HG03575 (cell line): ENCODE results near the gene MYMX.
A peak's percentile ranks its signal among the peaks of the same experiment; 100 is the strongest.
"Not testable (repeated sequence)": the region's sequence is repeated elsewhere in the genome, so short reads cannot be mapped to it uniquely, and the experiment has no call there.

Source experiments
- ATAC-seq: cut with Tn5 transposase; IDR thresholded peaks from one replicate; pipeline ENCODE4 v1.9.1; 2021; ENCODE audit not compliant: unreplicated experiment, insufficient number of reproducible peaks, low FRiP score; ENCODE audit errors: extremely low read depth

Gene MYMX

DNA sequence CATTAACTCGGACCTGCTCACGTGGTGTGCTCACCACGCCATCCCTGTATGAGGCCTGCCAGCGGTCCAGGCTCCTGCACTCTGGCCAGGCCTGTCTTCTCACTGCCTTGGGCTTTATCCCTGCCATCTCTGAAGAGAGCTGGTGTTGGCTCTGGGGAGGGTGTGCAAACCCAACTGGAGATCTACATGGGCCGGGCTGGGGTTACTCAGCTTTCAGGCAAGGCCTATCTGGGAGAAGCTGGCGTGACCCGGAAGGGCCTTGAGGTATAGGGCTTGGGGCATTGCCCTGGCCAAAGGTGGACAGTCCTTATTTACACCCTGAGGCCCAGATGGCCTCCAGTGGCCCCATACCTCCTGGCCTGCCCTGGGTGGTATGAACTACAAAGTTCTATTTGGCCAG, 11.7 kb downstream of the MYMX start:
- no peak for ATAC-seq

DNA sequence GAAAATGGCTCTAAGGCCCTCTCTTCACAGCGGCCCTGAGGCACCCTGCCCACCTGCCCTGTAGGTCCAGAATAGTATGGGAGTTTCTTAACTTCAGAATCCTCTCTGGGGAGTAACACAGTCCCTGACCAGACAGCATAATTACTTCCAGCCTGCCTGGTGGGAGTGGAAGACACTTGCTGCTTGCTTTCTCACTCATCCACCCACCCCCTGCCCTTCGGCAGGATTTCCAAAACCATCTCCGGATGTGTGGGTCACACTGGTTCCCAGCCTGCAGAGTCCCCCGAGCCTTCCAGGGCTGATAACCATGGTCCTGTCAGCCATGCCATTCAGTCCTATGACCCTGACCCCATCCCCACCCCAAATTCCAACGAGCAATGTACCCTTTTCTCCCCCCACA, 12.1 kb downstream of the MYMX start:
- no peak for ATAC-seq

DNA sequence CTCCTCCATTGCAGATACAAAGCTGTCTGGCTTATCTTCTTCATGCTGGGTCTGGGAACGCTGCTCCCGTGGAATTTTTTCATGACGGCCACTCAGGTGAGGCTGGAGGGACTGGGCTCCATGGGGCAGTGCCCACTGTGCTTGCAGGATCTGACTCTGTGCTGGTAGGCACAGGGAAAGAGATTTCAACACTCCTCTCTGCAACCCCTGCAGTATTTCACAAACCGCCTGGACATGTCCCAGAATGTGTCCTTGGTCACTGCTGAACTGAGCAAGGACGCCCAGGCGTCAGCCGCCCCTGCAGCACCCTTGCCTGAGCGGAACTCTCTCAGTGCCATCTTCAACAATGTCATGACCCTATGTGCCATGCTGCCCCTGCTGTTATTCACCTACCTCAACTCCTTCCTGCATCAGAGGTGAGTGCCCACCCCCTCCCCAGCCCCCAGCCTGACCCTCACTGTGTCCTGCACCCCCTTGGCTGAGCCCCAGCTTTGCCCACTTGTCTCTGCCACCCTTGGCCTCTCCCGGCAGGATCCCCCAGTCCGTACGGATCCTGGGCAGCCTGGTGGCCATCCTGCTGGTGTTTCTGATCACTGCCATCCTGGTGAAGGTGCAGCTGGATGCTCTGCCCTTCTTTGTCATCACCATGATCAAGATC, 12.8 kb downstream of the MYMX start:
- ATAC-seq, result no peak

DNA sequence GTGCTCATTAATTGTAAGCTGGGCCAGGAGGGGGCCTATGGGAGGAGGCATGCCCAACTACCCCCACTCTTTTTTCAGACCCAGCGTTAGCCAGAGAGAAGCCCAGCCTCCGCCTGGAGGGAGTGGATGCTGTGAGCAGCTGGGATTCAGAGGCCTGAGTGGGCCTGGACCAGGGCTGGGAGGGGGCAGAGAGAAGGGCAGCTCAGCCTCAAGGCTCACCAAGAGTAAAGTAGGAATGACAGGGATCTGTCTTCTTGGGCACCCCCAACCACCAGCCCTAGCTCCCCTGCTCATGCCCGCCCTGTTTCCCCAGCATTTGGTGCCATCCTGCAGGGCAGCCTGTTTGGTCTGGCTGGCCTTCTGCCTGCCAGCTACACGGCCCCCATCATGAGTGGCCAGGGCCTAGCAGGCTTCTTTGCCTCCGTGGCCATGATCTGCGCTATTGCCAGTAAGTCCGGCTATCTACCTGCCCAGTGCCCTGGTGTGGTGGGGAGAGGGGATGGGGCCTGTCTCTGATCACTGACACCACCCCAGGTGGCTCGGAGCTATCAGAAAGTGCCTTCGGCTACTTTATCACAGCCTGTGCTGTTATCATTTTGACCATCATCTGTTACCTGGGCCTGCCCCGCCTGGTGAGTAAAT, 13.4 kb downstream of the MYMX start:
- ATAC-seq, result no peak

DNA sequence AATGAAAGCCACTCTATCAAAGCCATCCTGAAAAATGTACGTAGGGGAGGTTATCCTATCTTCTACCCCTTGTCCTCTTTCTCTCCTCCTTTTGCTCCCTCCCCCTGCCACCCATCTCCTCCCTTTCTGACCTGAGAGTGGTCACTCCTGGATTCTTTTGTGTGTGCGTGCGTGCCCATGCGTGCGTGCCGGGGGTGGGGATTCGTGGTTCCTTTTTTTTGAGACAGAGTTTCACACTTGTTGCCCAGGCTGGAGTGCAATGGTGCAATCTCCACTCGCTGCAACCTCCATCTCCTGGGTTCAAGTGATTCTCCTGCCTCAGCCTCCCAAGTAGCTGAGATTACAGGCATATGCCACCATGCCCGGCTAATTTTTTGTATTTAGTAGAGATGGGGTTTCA, 14.7 kb downstream of the MYMX start:
- not testable (repeated sequence) for ATAC-seq

- no peak for ATAC-seq
These were observed 16.2 kb downstream of the MYMX start for GRCh38 chr6:44232676-44233566.

DNA sequence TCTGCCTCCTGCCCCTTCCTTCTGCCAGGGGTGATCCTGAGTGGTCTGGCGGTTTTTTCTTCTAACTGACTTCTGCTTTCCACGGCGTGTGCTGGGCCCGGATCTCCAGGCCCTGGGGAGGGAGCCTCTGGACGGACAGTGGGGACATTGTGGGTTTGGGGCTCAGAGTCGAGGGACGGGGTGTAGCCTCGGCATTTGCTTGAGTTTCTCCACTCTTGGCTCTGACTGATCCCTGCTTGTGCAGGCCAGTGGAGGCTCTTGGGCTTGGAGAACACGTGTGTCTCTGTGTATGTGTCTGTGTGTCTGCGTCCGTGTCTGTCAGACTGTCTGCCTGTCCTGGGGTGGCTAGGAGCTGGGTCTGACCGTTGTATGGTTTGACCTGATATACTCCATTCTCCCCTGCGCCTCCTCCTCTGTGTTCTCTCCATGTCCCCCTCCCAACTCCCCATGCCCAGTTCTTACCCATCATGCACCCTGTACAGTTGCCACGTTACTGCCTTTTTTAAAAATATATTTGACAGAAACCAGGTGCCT, 16.9 kb downstream of the MYMX start:
- no peak for ATAC-seq

DNA sequence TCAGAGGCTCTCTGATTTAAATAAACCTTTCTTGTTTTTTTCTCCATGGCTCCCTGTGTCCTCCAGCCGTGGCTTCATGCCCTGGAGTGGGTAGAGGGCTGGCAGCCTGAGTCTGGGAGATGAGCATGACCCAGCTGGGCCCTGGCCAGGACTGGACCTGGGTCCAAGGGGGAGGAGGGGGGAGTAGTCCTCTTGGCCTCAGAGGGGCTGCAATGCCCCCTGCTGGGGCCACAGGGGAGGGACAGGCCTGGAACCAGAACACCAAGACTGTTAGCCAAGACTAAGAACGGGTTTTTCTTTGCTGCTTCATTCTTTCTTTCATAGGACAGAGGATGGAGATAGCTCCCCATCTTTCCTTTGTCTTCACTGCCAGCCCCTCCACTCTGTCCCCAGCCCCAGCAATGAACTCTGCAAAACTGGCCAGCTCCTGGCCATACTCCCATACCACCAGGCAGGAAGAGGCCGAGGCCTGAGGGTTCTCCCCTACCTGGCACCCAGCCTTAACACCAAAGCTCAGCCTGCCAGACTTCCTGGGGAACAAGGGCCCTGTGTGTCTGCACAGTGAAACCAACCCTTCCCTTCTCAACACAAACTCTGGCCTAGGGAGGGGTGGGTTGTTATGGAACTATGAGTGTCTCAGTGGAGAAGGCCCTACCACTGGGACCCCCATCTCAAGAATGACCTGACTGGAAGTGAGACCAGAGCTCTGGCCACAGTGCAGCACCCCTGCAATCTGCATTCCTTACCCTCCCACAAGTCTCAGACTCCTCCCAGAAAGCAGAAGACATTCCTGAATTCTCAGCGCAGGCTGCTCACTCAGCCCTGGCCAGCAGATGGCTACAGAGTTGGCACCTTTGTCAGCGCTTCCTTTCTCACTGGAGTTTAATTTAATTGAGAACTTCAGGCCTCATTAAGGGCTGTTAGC, 17.6 kb downstream of the MYMX start:
- ATAC-seq, result no peak

DNA sequence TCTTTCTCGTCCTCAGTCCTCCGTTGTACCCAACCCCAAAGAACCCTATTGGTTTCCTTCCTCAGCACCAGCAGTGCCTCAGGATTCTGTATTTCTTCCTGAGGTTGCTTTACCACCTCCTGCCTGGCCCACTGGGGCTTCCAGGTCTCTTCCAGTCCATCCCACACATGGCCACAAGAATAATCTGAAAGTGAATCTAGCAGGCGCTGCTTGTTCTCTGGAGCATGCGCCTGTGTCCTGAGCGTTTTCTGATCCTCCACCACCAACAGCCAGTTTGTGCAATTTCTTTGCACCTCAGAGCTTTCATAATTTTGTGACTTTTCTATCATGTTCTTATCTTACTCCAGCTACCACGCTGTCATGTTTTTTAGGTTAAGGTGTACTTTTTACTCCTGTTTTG, 18.5 kb downstream of the MYMX start:
- ATAC-seq, result no peak

DNA sequence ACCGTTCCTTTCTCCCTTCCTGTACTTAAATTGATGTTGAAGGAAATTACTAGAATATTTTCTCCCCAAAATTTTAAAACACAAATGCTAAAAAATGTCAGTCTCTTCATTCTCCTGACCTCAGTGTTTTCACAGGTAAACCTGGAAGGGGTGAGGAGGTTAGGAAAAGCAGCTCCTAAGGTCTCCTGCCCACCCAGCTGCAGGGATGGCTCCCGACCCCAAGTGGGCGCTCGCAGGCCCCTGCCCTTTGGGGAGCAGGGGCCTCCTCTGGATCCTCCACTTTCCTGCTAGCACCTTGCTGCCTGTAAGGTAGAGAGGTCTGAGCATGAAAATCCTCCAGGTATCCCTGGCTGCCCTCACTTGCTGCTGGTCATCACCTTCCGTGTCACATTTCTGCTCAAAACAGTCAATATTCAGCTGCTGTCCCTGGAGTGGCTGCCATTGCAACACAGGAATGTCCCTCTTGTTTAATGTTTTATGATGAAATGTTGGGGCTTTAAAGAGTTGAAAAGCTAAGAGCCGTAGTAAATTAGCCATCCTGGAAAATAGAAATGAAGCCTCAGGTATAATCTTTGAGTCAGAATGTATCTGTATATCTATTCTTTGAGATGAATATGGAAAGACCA, 19.3 kb downstream of the MYMX start:
- no peak for ATAC-seq

- no peak for ATAC-seq
These were observed 20.5 kb downstream of the MYMX start for GRCh38 chr6:44237021-44237812.

DNA sequence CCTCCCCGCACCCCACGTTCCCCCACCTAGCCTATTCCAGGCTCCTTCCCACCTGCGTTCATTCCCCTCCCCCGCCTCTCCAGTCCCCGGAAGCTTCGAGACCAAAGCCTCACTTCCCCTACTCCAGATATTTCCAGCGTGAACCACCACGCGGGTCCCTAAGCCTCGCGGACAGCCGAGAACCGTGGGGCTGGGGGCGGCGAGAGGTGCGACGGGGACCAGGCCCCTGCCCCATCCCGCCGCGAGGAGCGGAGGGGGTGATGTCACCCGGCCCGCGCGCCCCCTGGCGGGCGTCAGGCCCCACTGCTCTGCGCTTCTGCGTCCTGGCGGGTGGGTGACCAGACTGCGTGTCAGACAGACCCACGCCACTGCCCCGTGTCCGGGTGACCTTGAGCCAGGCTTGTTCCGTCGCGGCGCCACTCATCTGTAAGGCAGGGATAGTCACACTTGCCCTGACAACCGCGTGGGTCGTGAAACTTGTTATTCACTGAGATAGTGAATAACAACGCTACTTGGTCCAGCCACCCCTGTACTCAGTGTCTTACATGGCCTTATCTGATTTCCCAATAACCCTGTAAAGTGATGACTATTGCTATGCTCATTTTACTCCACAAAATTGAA, 21.2 kb downstream of the MYMX start:
- no peak for ATAC-seq

- no peak for ATAC-seq
These were observed 22.1 kb downstream of the MYMX start for GRCh38 chr6:44238687-44239350.

DNA sequence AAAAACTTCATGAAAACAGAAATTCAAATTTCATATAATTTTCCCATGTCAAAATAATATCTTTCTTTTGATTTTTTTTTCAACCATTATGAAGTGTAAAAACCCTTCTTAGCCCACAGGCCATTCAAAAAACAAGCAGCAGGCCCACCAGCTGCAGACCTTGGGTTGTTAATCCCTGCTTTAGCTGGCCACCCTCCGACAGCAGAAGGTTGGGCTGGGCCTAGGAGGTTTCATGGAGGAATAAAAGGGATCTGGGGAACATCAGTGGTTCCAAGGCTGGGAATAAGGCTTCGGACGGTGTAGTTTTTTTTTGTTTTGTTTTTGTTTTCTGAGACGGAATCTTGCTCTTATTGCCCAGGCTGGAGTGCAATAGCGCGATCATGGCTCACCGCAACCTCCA, 26.6 kb downstream of the MYMX start:
- ATAC-seq, result no peak

- ATAC-seq, result no peak
These were observed 28.7 kb downstream of the MYMX start for GRCh38 chr6:44245391-44245911.

DNA sequence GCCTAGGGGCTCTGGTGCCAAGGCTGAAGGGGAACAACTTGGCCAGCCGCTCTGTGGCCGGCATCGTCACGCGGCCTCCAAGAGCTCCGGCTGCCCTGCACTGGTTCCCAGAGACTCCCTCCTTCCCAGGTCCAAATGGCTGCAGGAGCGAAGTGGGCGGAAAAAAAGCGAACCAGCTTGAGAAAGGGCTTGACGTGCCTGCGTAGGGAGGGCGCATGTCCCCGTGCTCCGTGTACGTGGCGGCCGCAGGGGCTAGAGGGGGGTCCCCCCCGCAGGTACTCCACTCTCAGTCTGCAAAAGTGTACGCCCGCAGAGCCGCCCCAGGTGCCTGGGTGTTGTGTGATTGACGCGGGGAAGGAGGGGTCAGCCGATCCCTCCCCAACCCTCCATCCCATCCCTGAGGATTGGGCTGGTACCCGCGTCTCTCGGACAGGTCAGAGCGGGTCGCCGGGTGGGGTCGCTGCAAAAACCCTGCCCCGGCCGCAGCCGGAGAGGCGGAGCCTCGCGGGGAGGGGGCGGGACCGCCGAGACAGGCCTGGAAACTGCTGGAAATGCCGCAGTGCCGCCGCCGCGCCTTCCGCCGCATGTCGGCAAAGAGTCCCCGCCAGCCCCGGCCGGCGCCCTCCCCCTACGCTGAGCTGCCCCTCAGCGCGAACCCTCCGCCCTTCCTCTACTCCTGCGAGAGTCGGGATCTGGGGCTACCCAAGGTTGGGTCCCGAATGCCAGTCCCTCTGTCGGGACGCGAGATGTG, 29.4 kb downstream of the MYMX start:
- ATAC-seq, result peak; percentile 18
